WTC11 (cell line): Measurements from ENCODE around the gene ENG.

Source experiments
- CREB1 ChIP-seq: sonication (generic); formaldehyde crosslinking; IDR thresholded peaks from 2 replicates; pipeline ENCODE4 v1.8.0; 2023; ENCODE audit warnings: mild to moderate bottlenecking, missing genetic modification reagents
- NR1H2 ChIP-seq: sonication (generic); formaldehyde crosslinking; IDR thresholded peaks from 2 replicates; pipeline ENCODE4 v1.9.0; 2021; ENCODE audit warnings: mild to moderate bottlenecking, moderate library complexity, missing genetic modification reagents
- ZNF121 ChIP-seq: sonication (generic); formaldehyde crosslinking; IDR thresholded peaks from 2 replicates; pipeline ENCODE4 v1.8.0; 2023; ENCODE audit warnings: missing genetic modification reagents
- TF ChIP-seq, protein P1 (sequence below): fragments of 200-600 bp; IDR thresholded peaks from 2 replicates; pipeline ENCODE4 v1.8.0; 2022; ENCODE audit warnings: antibody characterized with exemption

DNA sequence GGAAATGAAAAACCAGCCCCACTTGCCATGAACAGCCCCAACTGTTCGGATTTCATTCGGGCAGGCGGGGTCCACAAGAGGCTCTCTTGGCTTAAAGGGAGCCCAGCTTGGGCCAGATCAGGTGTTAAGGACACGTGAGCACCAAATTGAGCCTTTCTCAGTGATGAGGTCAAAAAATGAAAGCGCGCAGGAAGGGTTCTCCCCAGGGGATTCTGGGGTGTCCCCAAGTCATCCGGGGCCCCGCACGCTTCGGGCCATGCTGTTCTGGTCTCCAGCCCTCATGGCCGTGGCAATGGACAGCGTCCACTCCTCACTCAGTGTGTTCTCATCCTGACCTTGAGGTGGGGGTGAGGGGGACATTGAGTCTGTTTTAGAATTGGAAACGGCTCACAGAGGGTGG, 12.1 kb upstream of the ENG start:
- TF ChIP-seq NR1H2 (CRISPR knock-in tag) (no peak), ZNF121 (CRISPR knock-in tag) (no peak), CREB1 (CRISPR knock-in tag) (no peak)
- TF ChIP-seq, protein P1, sequence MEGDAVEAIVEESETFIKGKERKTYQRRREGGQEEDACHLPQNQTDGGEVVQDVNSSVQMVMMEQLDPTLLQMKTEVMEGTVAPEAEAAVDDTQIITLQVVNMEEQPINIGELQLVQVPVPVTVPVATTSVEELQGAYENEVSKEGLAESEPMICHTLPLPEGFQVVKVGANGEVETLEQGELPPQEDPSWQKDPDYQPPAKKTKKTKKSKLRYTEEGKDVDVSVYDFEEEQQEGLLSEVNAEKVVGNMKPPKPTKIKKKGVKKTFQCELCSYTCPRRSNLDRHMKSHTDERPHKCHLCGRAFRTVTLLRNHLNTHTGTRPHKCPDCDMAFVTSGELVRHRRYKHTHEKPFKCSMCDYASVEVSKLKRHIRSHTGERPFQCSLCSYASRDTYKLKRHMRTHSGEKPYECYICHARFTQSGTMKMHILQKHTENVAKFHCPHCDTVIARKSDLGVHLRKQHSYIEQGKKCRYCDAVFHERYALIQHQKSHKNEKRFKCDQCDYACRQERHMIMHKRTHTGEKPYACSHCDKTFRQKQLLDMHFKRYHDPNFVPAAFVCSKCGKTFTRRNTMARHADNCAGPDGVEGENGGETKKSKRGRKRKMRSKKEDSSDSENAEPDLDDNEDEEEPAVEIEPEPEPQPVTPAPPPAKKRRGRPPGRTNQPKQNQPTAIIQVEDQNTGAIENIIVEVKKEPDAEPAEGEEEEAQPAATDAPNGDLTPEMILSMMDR, result no peak
